Measurements from ENCODE around the gene UBC.
"Not testable (repeated sequence)": the region's sequence is repeated elsewhere in the genome, so short reads cannot be mapped to it uniquely, and the experiment has no call there.

Gene UBC

GRCh38 chr12:124930586-124930985, 16.1 kb upstream of the UBC start:
- DNase-seq (ENCODE audit: low read depth): no peak

GRCh38 chr12:124929649-124930419, 15.4 kb upstream of the UBC start:
- DNase-seq (ENCODE audit: low read depth): no peak

GRCh38 chr12:124928912-124929530, 14.6 kb upstream of the UBC start:
- no peak for DNase-seq (ENCODE audit: low read depth)

- DNase-seq (ENCODE audit: low read depth): no peak
Measured at GRCh38 chr12:124928095-124928911, 13.9 kb upstream of the UBC start.

- no peak for DNase-seq (ENCODE audit: low read depth)
Measured at GRCh38 chr12:124927201-124928094, 13.0 kb upstream of the UBC start.

- not testable (repeated sequence) for DNase-seq (ENCODE audit: low read depth)
Measured at GRCh38 chr12:124925782-124926181, 11.3 kb upstream of the UBC start.

GRCh38 chr12:124925117-124925516, 10.7 kb upstream of the UBC start:
- DNase-seq (ENCODE audit: low read depth): no peak

GRCh38 chr12:124923905-124924734, 9.7 kb upstream of the UBC start:
- DNase-seq (ENCODE audit: low read depth): no peak

- no peak for DNase-seq (ENCODE audit: low read depth)
Measured at GRCh38 chr12:124921200-124922031, 7.0 kb upstream of the UBC start.

GRCh38 chr12:124920353-124920935, 6.0 kb upstream of the UBC start:
- no peak for DNase-seq (ENCODE audit: low read depth)

GRCh38 chr12:124919521-124920352, 5.3 kb upstream of the UBC start:
- DNase-seq (ENCODE audit: low read depth): no peak

- DNase-seq (ENCODE audit: low read depth): not testable (repeated sequence)
Measured at GRCh38 chr12:124918622-124918988, 4.2 kb upstream of the UBC start.

GRCh38 chr12:124917841-124918621, 3.6 kb upstream of the UBC start:
- no peak for DNase-seq (ENCODE audit: low read depth)

GRCh38 chr12:124917135-124917840, 2.8 kb upstream of the UBC start:
- DNase-seq (ENCODE audit: low read depth): peak; percentile 100

GRCh38 chr12:124916374-124917134, 2.1 kb upstream of the UBC start:
- peak; percentile 94 for DNase-seq (ENCODE audit: low read depth)
